T-helper 2 cell treated with Interferon-gamma antibody and Interleukin-4, amounts not matched to agents 5 μg/mL and 100 μg/mL, for 36 hours (primary cell): Measurements from ENCODE around the gene MBNL2.

Experiments used
- DNase-seq: peaks from one replicate; pipeline ENCODE4 v3.0.0; 2021; ENCODE audit warnings: low spot score
- H3K27ac Mint-ChIP-seq: one replicate; pipeline ENCODE4 v1.8.0; 2021; ENCODE audit warnings: mild to moderate bottlenecking, mixed read lengths
- H3K27me3 Mint-ChIP-seq: one replicate; pipeline ENCODE4 v1.8.0; 2021; ENCODE audit warnings: low read depth, mixed read lengths
- H3K36me3 Mint-ChIP-seq: one replicate; pipeline ENCODE4 v1.8.0; 2021; ENCODE audit warnings: low read depth, mixed read lengths
- H3K4me1 Mint-ChIP-seq: one replicate; pipeline ENCODE4 v1.8.0; 2021; ENCODE audit warnings: low read depth, mixed read lengths
- H3K4me3 Mint-ChIP-seq: one replicate; pipeline ENCODE4 v1.8.0; 2022; ENCODE audit warnings: mild to moderate bottlenecking, moderate library complexity, mixed read lengths
- H3K9me3 Mint-ChIP-seq: one replicate; pipeline ENCODE4 v1.8.0; 2021; ENCODE audit warnings: mixed read lengths

The MBNL2 gene

GRCh38 chr13:97272526-97272925, 50.4 kb downstream of the MBNL2 start:
- Mint-ChIP-seq H3K4me3 (no peak overlapping the region), H3K36me3 (peaks cover 26% of the 10 kb centered on the region), H3K4me1 (peaks cover 15% of the 10 kb centered on the region), H3K27me3 (no peaks in the 10 kb centered on the region), H3K27ac (no peak overlapping the region), H3K9me3 (no peaks in the 10 kb centered on the region)
- no peak for DNase-seq

GRCh38 chr13:97273341-97273831, 51.3 kb downstream of the MBNL2 start:
- Mint-ChIP-seq H3K27me3 (no peaks in the 10 kb centered on the region), H3K4me3 (no peak overlapping the region), H3K36me3 (peaks cover 26% of the 10 kb centered on the region), H3K9me3 (no peaks in the 10 kb centered on the region), H3K27ac (no peak overlapping the region), H3K4me1 (peaks cover 15% of the 10 kb centered on the region)
- DNase-seq: no peak

- H3K9me3 Mint-ChIP-seq: no peaks in the 10 kb centered on the region
- H3K36me3 Mint-ChIP-seq: peaks cover 26% of the 10 kb centered on the region
- H3K4me3 Mint-ChIP-seq: no peak overlapping the region
- no peak overlapping the region for H3K27ac Mint-ChIP-seq
- H3K4me1 Mint-ChIP-seq: peaks cover 19% of the 10 kb centered on the region
- H3K27me3 Mint-ChIP-seq: no peaks in the 10 kb centered on the region
- no peak for DNase-seq
These were observed 52.9 kb downstream of the MBNL2 start for GRCh38 chr13:97274829-97275649.

GRCh38 chr13:97275776-97276501, 53.8 kb downstream of the MBNL2 start:
- no peaks in the 10 kb centered on the region for H3K27me3 Mint-ChIP-seq
- peaks cover 29% of the 10 kb centered on the region for H3K36me3 Mint-ChIP-seq
- no peak overlapping the region for H3K27ac Mint-ChIP-seq
- DNase-seq: no peak
- no peak overlapping the region for H3K4me3 Mint-ChIP-seq
- peaks cover 25% of the 10 kb centered on the region for H3K4me1 Mint-ChIP-seq
- no peaks in the 10 kb centered on the region for H3K9me3 Mint-ChIP-seq

GRCh38 chr13:97276862-97277269, 54.7 kb downstream of the MBNL2 start:
- Mint-ChIP-seq H3K27me3 (no peaks in the 10 kb centered on the region), H3K4me1 (peaks cover 25% of the 10 kb centered on the region), H3K27ac (no peak overlapping the region), H3K4me3 (no peak overlapping the region), H3K36me3 (peaks cover 29% of the 10 kb centered on the region), H3K9me3 (no peaks in the 10 kb centered on the region)
- DNase-seq: no peak

- Mint-ChIP-seq H3K36me3 (peaks cover 32% of the 10 kb centered on the region), H3K4me3 (no peak overlapping the region), H3K27me3 (no peaks in the 10 kb centered on the region), H3K9me3 (no peaks in the 10 kb centered on the region), H3K27ac (no peak overlapping the region), H3K4me1 (peaks cover 30% of the 10 kb centered on the region)
- DNase-seq: no peak
These were observed 56.6 kb downstream of the MBNL2 start for GRCh38 chr13:97278435-97279411.

- H3K4me3 Mint-ChIP-seq: no peak overlapping the region
These were observed 57.8 kb downstream of the MBNL2 start for GRCh38 chr13:97279913-97280312.

GRCh38 chr13:97280478-97280877, 58.3 kb downstream of the MBNL2 start:
- Mint-ChIP-seq H3K4me3 (no peak overlapping the region), H3K4me1 (peaks cover 31% of the 10 kb centered on the region), H3K9me3 (no peaks in the 10 kb centered on the region), H3K27me3 (no peaks in the 10 kb centered on the region), H3K27ac (no peak overlapping the region), H3K36me3 (peaks cover 24% of the 10 kb centered on the region)
- no peak for DNase-seq

More at GRCh38 chr13:97279913-97280312, 57.8 kb downstream of the MBNL2 start:
- Mint-ChIP-seq H3K36me3 (peaks cover 28% of the 10 kb centered on the region), H3K9me3 (no peaks in the 10 kb centered on the region), H3K27ac (no peak overlapping the region), H3K4me1 (peaks cover 31% of the 10 kb centered on the region), H3K27me3 (no peaks in the 10 kb centered on the region)
- DNase-seq: no peak

- Mint-ChIP-seq H3K4me1 (peaks cover 31% of the 10 kb centered on the region), H3K27ac (no peak overlapping the region), H3K36me3 (peaks cover 18% of the 10 kb centered on the region), H3K4me3 (no peak overlapping the region), H3K27me3 (no peaks in the 10 kb centered on the region), H3K9me3 (no peaks in the 10 kb centered on the region)
- no peak for DNase-seq
These were observed 58.9 kb downstream of the MBNL2 start for GRCh38 chr13:97281028-97281427.

- H3K4me3 Mint-ChIP-seq: no peak overlapping the region
- no peaks in the 10 kb centered on the region for H3K9me3 Mint-ChIP-seq
- no peak for DNase-seq
- H3K27me3 Mint-ChIP-seq: no peaks in the 10 kb centered on the region
- H3K36me3 Mint-ChIP-seq: peaks cover 8% of the 10 kb centered on the region
- H3K27ac Mint-ChIP-seq: no peak overlapping the region
- peaks cover 24% of the 10 kb centered on the region for H3K4me1 Mint-ChIP-seq
These were observed 60.6 kb downstream of the MBNL2 start for GRCh38 chr13:97282705-97283104.

- Mint-ChIP-seq H3K9me3 (no peaks in the 10 kb centered on the region), H3K4me3 (no peak overlapping the region), H3K4me1 (peaks cover 24% of the 10 kb centered on the region), H3K27ac (no peak overlapping the region), H3K36me3 (peaks cover 8% of the 10 kb centered on the region), H3K27me3 (no peaks in the 10 kb centered on the region)
- DNase-seq: no peak
These were observed 61.8 kb downstream of the MBNL2 start for GRCh38 chr13:97283888-97284287.

- no peaks in the 10 kb centered on the region for H3K9me3 Mint-ChIP-seq
- peaks cover 21% of the 10 kb centered on the region for H3K4me1 Mint-ChIP-seq
- no peak for DNase-seq
- H3K27ac Mint-ChIP-seq: no peak overlapping the region
- H3K4me3 Mint-ChIP-seq: no peak overlapping the region
- H3K27me3 Mint-ChIP-seq: no peaks in the 10 kb centered on the region
- peaks cover 8% of the 10 kb centered on the region for H3K36me3 Mint-ChIP-seq
These were observed 62.4 kb downstream of the MBNL2 start for GRCh38 chr13:97284558-97284957.

- H3K27me3 Mint-ChIP-seq: no peaks in the 10 kb centered on the region
- H3K4me1 Mint-ChIP-seq: peaks cover 24% of the 10 kb centered on the region
- no peaks in the 10 kb centered on the region for H3K9me3 Mint-ChIP-seq
- H3K27ac Mint-ChIP-seq: no peak overlapping the region
- H3K36me3 Mint-ChIP-seq: peaks cover 8% of the 10 kb centered on the region
- no peak overlapping the region for H3K4me3 Mint-ChIP-seq
- no peak for DNase-seq
These were observed 63.3 kb downstream of the MBNL2 start for GRCh38 chr13:97285221-97285955.
